ENCODE results near the gene ZNRF1. TPM values are rescaled to one million over a fixed set of nuclear protein-coding genes. Genes with fewer than 3 reads are reported as not detected.
"Not testable (repeated sequence)": the region's sequence is repeated elsewhere in the genome, so short reads cannot be mapped to it uniquely, and the experiment has no call there.

The ZNRF1 gene
- total and polyA plus RNA-seq, 2 of the 8 experiments (the other 6 are each of a cell fraction or from before 2014, with no cell fraction given): 33.5 to 52.9 TPM

DNA sequence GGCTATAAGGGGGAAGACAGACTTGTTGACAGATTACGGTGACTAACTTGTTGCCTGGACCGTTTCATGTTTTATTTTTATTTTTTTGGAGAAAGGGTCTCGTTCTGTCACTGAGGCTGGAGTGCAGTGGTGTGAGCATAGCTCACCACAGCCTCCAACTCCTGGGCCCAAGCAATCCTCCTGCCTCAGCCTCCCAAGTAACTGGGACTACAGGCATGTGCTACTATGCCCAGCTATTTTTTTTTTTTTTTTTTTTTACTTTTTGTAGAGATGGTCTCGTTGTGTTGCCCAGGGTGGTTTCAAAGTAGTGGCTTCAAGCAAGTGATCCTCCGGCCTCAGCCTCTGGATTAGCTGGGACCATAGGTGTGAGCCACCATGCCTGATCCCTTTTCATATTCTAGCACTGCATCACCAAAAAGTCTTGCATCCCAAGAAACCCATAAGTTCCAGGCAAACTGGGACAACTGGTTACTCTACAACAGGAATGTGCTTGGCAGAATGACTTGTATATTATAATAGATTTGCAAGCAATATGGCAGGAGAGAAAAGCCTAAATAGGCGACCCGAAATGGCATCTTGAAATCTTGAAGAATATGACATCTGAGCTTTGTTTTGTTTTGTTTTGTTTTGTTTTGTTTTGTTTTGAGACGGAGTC, 11.7 kb upstream of the ZNRF1 start (continued):
- TF ChIP-seq RAD21 (IDR thresholded peaks at IDR 0.05 in 1 of 2, conservative IDR thresholded peaks at IDR 0.05 in 1 of 2; ENCODE audit: low read depth in 2 of 2, low read length in 2 of 2): no peak

- H4K5ac ChIP-seq (ENCODE audit: insufficient read length, low read depth, low read length); DNase-seq (ENCODE audit: low read depth in 1 of 2, low spot score in 2 of 2); POLR2A ChIA-PET (ENCODE audit: partially characterized antibody); H3K4me1 ChIP-seq (replicated peaks in 1 of 4; ENCODE audit: control insufficient read depth in 3 of 4, insufficient read depth in 4 of 4, low read length in 3 of 4); H2AFZ ChIP-seq (ENCODE audit: low read length); H3K79me2 ChIP-seq (ENCODE audit: control insufficient read depth in 1 of 2, insufficient read depth in 2 of 2, low read length in 2 of 2); H3K27me3 ChIP-seq (replicated peaks in 1 of 4; ENCODE audit: control insufficient read depth in 3 of 4, extremely low read depth in 1 of 4, insufficient read depth in 3 of 4, low read length in 3 of 4); FAIRE-seq; H3K4ac ChIP-seq (replicated peaks; ENCODE audit: insufficient read length, low read depth, low read length); H3K9me3 ChIP-seq (ENCODE audit: insufficient read depth in 2 of 2, low read depth in 1 of 2, low read length in 1 of 2); H2BK5ac ChIP-seq (ENCODE audit: low read depth, low read length); H3K79me1 ChIP-seq (ENCODE audit: low read depth, low read length); H2BK120ac ChIP-seq (replicated peaks; ENCODE audit: low read depth, low read length); H3K9ac ChIP-seq (replicated peaks in 1 of 4; ENCODE audit: extremely low read depth in 1 of 4, low read depth in 3 of 4, low read length in 3 of 4); H3K14ac ChIP-seq (ENCODE audit: insufficient read length); H3K4me2 ChIP-seq (ENCODE audit: insufficient read depth in 1 of 2, low read depth in 2 of 2, low read length in 2 of 2); H4K8ac ChIP-seq (ENCODE audit: extremely low read depth, insufficient read depth, low read length); H3K18ac ChIP-seq (ENCODE audit: extremely low read depth, low read length); H2BK12ac ChIP-seq (ENCODE audit: low read depth, low read length); H3K56ac ChIP-seq (replicated peaks; ENCODE audit: insufficient read length, low read depth, low read length); H2AK5ac ChIP-seq (ENCODE audit: low read depth, low read length); H3K36me3 ChIP-seq (ENCODE audit: control insufficient read depth in 2 of 4, insufficient read depth in 4 of 4, low read length in 3 of 4); H4K20me1 ChIP-seq (replicated peaks in 1 of 2; ENCODE audit: control insufficient read depth in 1 of 2, insufficient read depth in 2 of 2, low read length in 2 of 2); H3K23me2 ChIP-seq (ENCODE audit: low read depth, low read length); H3K4me3 ChIP-seq (ENCODE audit: extremely low read depth in 1 of 4, insufficient read depth in 2 of 4, low read depth in 3 of 4, low read length in 4 of 4); H2BK15ac ChIP-seq (ENCODE audit: low read length); H4K91ac ChIP-seq (replicated peaks; ENCODE audit: insufficient read length, low read length); H2BK20ac ChIP-seq (ENCODE audit: low read length); H3K27ac ChIP-seq (ENCODE audit: low read depth, low read length); H3K23ac ChIP-seq (ENCODE audit: insufficient read length): not testable (repeated sequence)
- 89% methylated on average over 3 of the region's 3 CpGs; no CpG with 5 or more reads in 1 of the 2 experiments for WGBS, 2 experiments (ENCODE audit: extremely low coverage in 1 of 2, insufficient coverage in 1 of 2, insufficient read length in 1 of 2, insufficient replicate concordance in 2 of 2, low coverage in 1 of 2, low lambda C conversion rate in 2 of 2, missing lambda C conversion rate in 1 of 2)
- CTCF ChIA-PET (ENCODE audit: partially characterized antibody): interaction anchor here (0.6 to 1.1 kb wide), 2 partner anchors 121 to 279 kb away, joined by 3 read pairs; no protein-coding TSS in a partner anchor
Measured at GRCh38 chr16:74989864-74990263, 9.0 kb upstream of the ZNRF1 start.

Data from H1 (cell line).